ENCODE data around the gene CNN1. TPM values are rescaled to one million over a fixed set of nuclear protein-coding genes. Genes with fewer than 3 reads are reported as not detected.

CNN1 gene
- total RNA-seq, 2 experiments from 2014 or later = not detected

GRCh38 chr19:11541238-11541637 is 2.6 kb downstream of the CNN1 start:
- ATAC-seq (ENCODE audit: low read depth) = no peak
- POLR2A ChIA-PET = no interaction called here

GRCh38 chr19:11547929-11548700 is 9.5 kb downstream of the CNN1 start:
- peaks cover 4% of the 10 kb centered on the region for H3K4me1 Mint-ChIP-seq
- H3K27me3 Mint-ChIP-seq = peaks cover 3% of the 10 kb centered on the region
- no peaks in the 10 kb centered on the region for H3K9me3 Mint-ChIP-seq
- no peaks in the 10 kb centered on the region for H3K36me3 Mint-ChIP-seq
- ATAC-seq (ENCODE audit: low read depth) (no peak), DNase-seq (no peak)
- H3K4me3 Mint-ChIP-seq = no peak overlapping the region
- H3K27ac Mint-ChIP-seq = no peak overlapping the region
- POLR2A ChIA-PET = interaction anchor here (0.6 kb wide), 2 partner anchors 9 to 39 kb away, joined by 3 read pairs; no protein-coding TSS in a partner anchor

More at GRCh38 chr19:11541238-11541637, 2.6 kb downstream of the CNN1 start:
- Mint-ChIP-seq H3K27me3 (peaks cover 26% of the 10 kb centered on the region), H3K9me3 (no peaks in the 10 kb centered on the region), H3K4me3 (no peak overlapping the region), H3K36me3 (no peaks in the 10 kb centered on the region), H3K27ac (no peak overlapping the region), H3K4me1 (peaks cover 8% of the 10 kb centered on the region)
- DNase-seq = no peak

DNA sequence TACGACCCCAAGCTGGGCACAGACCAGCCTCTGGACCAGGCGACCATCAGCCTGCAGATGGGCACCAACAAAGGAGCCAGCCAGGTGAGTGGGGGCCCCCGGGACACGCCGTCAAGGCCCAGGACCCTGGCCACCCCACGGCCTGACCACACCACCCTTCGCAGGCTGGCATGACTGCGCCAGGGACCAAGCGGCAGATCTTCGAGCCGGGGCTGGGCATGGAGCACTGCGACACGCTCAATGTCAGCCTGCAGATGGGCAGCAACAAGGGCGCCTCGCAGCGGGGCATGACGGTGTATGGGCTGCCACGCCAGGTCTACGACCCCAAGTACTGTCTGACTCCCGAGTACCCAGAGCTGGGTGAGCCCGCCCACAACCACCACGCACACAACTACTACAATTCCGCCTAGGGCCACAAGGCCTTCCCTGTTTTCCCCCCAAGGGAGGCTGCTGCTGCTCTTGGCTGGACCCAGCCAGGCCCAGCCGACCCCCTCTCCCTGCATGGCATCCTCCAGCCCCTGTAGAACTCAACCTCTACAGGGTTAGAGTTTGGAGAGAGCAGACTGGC is 10.8 kb downstream of the CNN1 start:
- peaks cover 4% of the 10 kb centered on the region for H3K36me3 Mint-ChIP-seq
- peaks cover 10% of the 10 kb centered on the region for H3K4me1 Mint-ChIP-seq
- no peak for DNase-seq
- no peak overlapping the region for H3K27ac Mint-ChIP-seq
- no peaks in the 10 kb centered on the region for H3K9me3 Mint-ChIP-seq
- POLR2A ChIA-PET = interaction anchor here (0.5 kb wide), 1 partner anchor 454 kb away, joined by 3 read pairs; no protein-coding TSS in a partner anchor
- ATAC-seq (ENCODE audit: low read depth) = no peak
- H3K4me3 Mint-ChIP-seq = no peak overlapping the region
- H3K27me3 Mint-ChIP-seq = peaks cover 3% of the 10 kb centered on the region

- POLR2A ChIA-PET = interaction anchor here (0.6 kb wide), 1 partner anchor 529 kb away, joined by 4 read pairs; no protein-coding TSS in a partner anchor
- no peak overlapping the region for H3K4me3 Mint-ChIP-seq
- DNase-seq (no peak), ATAC-seq (ENCODE audit: low read depth) (no peak)
- H3K27me3 Mint-ChIP-seq = no peaks in the 10 kb centered on the region
- peaks cover 7% of the 10 kb centered on the region for H3K4me1 Mint-ChIP-seq
- no peaks in the 10 kb centered on the region for H3K9me3 Mint-ChIP-seq
- no peak overlapping the region for H3K27ac Mint-ChIP-seq
- peaks cover 4% of the 10 kb centered on the region for H3K36me3 Mint-ChIP-seq
Measured at GRCh38 chr19:11550265-11550664, 11.6 kb downstream of the CNN1 start.

DNA sequence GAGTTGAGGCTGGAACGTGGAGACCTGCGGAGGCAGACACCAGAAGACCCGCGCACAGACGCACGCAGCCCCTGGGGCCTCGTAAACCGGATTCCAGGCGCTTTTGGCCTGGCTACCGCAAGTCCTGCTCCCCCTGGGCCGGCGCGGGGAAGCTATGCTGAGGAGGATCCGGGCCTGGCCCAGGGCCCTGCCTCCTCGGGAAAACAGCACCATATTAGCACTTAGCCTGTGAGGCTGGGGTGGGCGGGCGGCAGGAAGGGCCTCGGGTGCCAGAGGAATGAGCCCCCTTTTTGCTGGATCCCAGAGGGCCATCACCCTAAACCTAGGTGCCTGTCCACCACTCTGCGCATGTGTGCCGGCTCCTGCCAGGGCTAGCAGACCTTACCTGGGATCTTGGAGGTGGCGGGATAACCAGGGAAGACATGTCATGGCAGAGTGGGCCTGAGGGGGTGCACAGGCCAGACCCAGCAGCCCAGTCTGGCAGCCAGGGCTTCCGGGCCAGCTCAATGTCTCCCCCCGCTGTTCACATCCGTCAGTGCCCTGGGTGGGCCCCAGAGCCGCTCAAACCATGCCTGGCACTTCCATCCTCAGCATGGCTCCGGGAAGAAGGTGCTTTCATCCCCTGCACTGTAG is 13.1 kb downstream of the CNN1 start:
- no peak for DNase-seq
- Mint-ChIP-seq H3K4me1 (peaks cover 10% of the 10 kb centered on the region), H3K36me3 (peaks cover 5% of the 10 kb centered on the region), H3K27ac (no peak overlapping the region), H3K9me3 (no peaks in the 10 kb centered on the region), H3K4me3 (no peak overlapping the region), H3K27me3 (no peaks in the 10 kb centered on the region)
- POLR2A ChIA-PET = no interaction called here
- peak; percentile 43 for ATAC-seq (ENCODE audit: low read depth)

DNA sequence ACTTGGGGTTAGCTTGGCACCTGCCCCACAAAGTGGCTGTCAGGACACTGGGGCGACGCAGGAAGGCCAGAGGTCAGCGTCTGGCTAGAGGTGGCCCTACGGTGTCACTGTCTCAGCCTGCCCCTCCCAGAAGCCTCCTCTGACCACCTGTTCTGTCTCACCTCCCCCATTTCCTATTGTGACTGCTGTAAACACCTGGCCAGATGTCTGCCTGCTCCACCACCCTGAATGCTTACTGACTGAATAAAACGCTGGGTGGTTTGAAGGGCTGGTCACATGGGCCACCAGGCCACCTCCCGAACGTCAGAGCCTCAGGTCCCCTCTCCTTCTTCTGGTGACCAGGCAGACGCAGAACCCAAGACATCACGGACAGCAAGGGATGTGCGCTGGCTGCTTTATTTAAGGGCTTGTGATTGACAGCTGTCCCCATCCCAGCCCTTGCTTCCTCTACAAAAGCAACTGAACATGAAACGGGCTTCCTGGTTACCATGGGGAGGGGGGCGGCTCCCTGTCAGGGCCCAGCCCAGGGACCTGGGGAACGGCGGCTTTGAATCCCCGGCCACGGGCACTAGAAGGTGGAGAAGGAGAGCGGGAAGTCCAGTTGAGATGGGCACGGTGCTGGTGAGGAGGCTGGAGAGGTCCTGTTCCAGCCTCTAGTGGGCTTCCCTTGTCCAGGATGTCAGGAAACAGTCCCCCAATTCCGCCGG is 14.2 kb downstream of the CNN1 start:
- Mint-ChIP-seq H3K36me3 (peaks cover 5% of the 10 kb centered on the region), H3K27ac (no peak overlapping the region), H3K9me3 (no peaks in the 10 kb centered on the region), H3K27me3 (no peaks in the 10 kb centered on the region), H3K4me3 (no peak overlapping the region), H3K4me1 (peaks cover 16% of the 10 kb centered on the region)
- ATAC-seq (ENCODE audit: low read depth) (no peak), DNase-seq (no peak)
- POLR2A ChIA-PET = no interaction called here

- no peak for DNase-seq
- Mint-ChIP-seq H3K4me3 (peak overlapping the region; percentile 7), H3K27me3 (no peaks in the 10 kb centered on the region), H3K9me3 (no peaks in the 10 kb centered on the region), H3K36me3 (peaks cover 5% of the 10 kb centered on the region), H3K4me1 (peaks cover 20% of the 10 kb centered on the region), H3K27ac (peak overlapping the region; percentile 69)
- ATAC-seq (ENCODE audit: low read depth) = peak; percentile 4
- POLR2A ChIA-PET = no interaction called here
Measured at GRCh38 chr19:11554160-11554559, 15.5 kb downstream of the CNN1 start.

DNA sequence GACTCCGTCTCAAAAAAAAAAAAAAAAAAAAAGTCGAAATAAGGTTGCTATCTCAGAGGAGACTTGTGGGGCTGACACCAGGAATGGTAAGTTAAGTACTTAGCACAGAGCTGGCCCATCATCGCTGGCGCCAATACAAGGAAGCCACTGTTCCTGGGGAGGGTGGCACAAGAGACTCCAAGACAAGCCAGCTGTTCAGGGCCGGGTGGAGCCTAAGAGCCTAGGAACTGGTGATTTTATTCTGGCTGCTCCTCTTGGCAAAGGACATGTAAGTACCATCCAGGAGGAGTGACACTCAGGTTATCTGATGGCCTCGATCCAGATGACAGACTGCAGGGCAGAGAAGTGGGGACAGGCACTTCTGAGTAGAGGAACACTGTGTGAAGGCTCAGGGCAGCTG is 16.6 kb downstream of the CNN1 start:
- no peak for ATAC-seq (ENCODE audit: low read depth)
- no peak overlapping the region for H3K4me3 Mint-ChIP-seq
- peaks cover 5% of the 10 kb centered on the region for H3K36me3 Mint-ChIP-seq
- H3K4me1 Mint-ChIP-seq = peaks cover 22% of the 10 kb centered on the region
- DNase-seq = no peak
- POLR2A ChIA-PET = interaction anchor here (0.6 kb wide), 1 partner anchor 159 kb away, joined by 3 read pairs; no protein-coding TSS in a partner anchor
- no peaks in the 10 kb centered on the region for H3K27me3 Mint-ChIP-seq
- H3K9me3 Mint-ChIP-seq = no peaks in the 10 kb centered on the region
- no peak overlapping the region for H3K27ac Mint-ChIP-seq

DNA sequence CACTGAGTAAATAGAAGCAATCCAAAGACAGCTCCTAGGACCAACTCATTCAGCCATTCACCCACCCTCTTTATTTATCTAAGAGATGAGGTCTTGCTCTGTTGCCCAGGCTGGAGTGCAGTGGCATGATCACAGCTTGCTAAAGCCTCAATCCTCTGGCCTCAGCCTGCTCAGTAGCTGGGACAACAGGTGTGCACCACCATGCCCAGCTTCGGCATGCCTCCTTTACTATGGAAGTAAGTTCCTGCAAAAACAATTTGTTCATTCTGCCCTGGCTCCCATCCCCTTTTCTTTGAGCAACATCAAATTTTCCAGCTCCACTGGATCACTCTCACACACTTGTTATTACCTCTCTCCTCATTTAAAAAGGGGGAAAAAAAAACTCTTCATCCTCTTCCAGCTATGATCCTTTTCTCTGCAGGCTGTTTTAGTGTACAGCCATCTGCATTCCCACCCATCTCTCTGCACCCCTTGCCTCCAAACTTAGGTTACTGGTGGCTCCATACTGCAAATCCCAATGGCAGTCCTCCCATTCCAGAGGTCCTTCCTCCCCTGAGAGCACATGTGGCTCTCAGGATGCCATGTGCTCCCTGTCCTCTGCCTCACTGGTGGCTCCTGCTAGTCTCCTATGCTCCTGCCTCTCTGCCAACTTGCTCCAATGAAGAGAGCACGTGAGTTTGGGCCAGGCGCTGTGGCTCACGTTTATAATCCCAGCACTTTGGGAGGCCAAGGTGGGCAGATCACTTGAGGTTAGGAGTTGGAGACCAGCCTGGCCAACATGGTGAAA is 18.2 kb downstream of the CNN1 start:
- peaks cover 5% of the 10 kb centered on the region for H3K36me3 Mint-ChIP-seq
- ATAC-seq (ENCODE audit: low read depth) (no peak), DNase-seq (no peak)
- H3K27ac Mint-ChIP-seq = peak overlapping the region; percentile 46
- H3K9me3 Mint-ChIP-seq = no peaks in the 10 kb centered on the region
- no peaks in the 10 kb centered on the region for H3K27me3 Mint-ChIP-seq
- H3K4me1 Mint-ChIP-seq = peaks cover 29% of the 10 kb centered on the region
- peak overlapping the region; percentile 40 for H3K4me3 Mint-ChIP-seq
- POLR2A ChIA-PET = interaction anchor here (0.7 kb wide), 1 partner anchor 8 kb away, joined by 3 read pairs; no protein-coding TSS in a partner anchor

- Mint-ChIP-seq H3K27me3 (no peaks in the 10 kb centered on the region), H3K4me1 (peaks cover 31% of the 10 kb centered on the region), H3K36me3 (peaks cover 2% of the 10 kb centered on the region), H3K27ac (peak within 1 kb of the TSS; percentile 93), H3K4me3 (peak within 1 kb of the TSS; percentile 96), H3K9me3 (no peaks in the 10 kb centered on the region)
- ATAC-seq (ENCODE audit: low read depth) (peak; percentile 96), DNase-seq (peak; percentile 95)
- POLR2A ChIA-PET = interaction anchor here (0.6 to 2.7 kb wide), 10 partner anchors 19 to 1238 kb away, joined by 3 to 9 read pairs (median 6); partner anchors contain the start of genes DHPS and ZNF653
Measured at GRCh38 chr19:11558881-11559828, 20.5 kb downstream of the CNN1 start, which contains the start of gene ELOF1. ELOF1 (minus strand) TSS chr19:11559230; CDS start chr19:11554347, 4,883 bp downstream.

DNA sequence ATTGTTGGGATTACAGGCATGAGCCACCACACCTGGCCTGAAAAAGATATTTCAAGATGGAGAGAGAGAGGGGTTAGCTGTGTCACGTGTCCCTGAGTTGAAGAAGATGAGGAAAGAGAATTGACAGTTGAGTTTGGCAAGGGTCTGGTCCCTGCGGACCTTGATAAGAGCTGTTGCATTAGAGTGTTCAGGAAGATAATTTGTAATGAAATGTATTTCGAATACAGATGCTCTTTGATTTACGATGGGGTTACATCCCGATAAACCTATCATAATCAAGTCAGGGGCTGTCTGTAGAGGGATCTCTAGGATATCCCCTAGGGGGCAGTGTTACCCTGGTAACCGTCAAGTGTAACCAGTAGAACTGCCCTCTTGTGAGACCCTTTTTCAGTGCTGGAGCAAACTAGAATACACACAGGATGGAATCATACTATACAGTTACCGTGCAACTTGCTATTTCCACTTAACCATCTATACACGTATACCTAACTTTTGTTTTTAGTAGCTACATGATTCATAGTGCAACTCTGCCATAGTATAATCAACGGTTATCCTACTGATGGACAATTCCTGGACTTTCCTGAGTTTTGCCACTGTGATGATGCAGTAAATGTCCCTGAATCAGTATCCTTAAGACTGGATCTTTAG is 21.9 kb downstream of the CNN1 start:
- POLR2A ChIA-PET = interaction anchor here (0.9 to 2.7 kb wide), 4 partner anchors 18 to 79 kb away, joined by 3 to 9 read pairs (median 4); no protein-coding TSS in a partner anchor
- Mint-ChIP-seq H3K27ac (peak overlapping the region; percentile 64), H3K9me3 (no peaks in the 10 kb centered on the region), H3K36me3 (peaks cover 1% of the 10 kb centered on the region), H3K4me3 (peak overlapping the region; percentile 69), H3K4me1 (peaks cover 29% of the 10 kb centered on the region), H3K27me3 (no peaks in the 10 kb centered on the region)
- ATAC-seq (ENCODE audit: low read depth) (peak; percentile 59), DNase-seq (no peak)
